AG04450 (cell line): Measurements from ENCODE around the gene KRT26. TPM values are rescaled to one million over a fixed set of nuclear protein-coding genes. Genes with fewer than 3 reads are reported as not detected.
A peak's percentile ranks its signal among the peaks of the same experiment; 100 is the strongest.

ENCODE experiments used
- CTCF ChIA-PET: fragments of 300-600, 350-600 bp; formaldehyde crosslinking; extraction: SDS; loops from one replicate; lab custom pipeline; 2022; ENCODE audit warnings: antibody characterized with exemption, inconsistent platforms; lab: Charles Lee
- POLR2A ChIA-PET: fragments of 350-600 bp; formaldehyde crosslinking; extraction: SDS; loops from one replicate; lab custom pipeline; 2021; ENCODE audit warnings: antibody characterized with exemption, inconsistent platforms; lab: Yijun Ruan, JAX
- DNase-seq: peaks from one replicate; pipeline ENCODE4 v3.0.0-alpha.2; 2011; ENCODE audit warnings: low read depth, low spot score
- H3K27ac ChIP-seq: one replicate; pipeline ENCODE4 v1.5.1; 2012; ENCODE audit warnings: low read depth, low read length, control low read depth
- H3K27me3 ChIP-seq: one replicate; pipeline ENCODE4 v1.6.0; 2012; ENCODE audit warnings: low read length; ENCODE audit not compliant: control insufficient read depth, insufficient read depth
- H3K4me3 ChIP-seq: 2 replicates; pipeline ENCODE4 v1.5.1; 2011; ENCODE audit warnings: mild to moderate bottlenecking, low read depth, low read length, control low read depth
- H3K9me3 ChIP-seq: 2 replicates; pipeline ENCODE4 v1.5.1; 2012; ENCODE audit warnings: low read length; ENCODE audit not compliant: control insufficient read depth, insufficient read depth
- CTCF ChIP-seq: IDR thresholded peaks from 2 replicates; pipeline ENCODE4 v1.5.1; 2011; ENCODE audit warnings: low read depth, low read length, control low read depth, inconsistent platforms
- polyA plus RNA-seq: library from polyadenylated mRNA; depleted of rRNA; stranded (reverse); fragments of >200 nt; gene quantifications from 2 replicates; pipeline ENCODE4 v1.2.3, GENCODE V29; 2011

The KRT26 gene
- polyA plus RNA-seq, 1 experiment: not detected

- DNase-seq: peak; percentile 30
- Histone ChIP-seq H3K9me3 (no peaks in the 10 kb centered on the region), H3K27ac (peak overlapping the region; percentile 80), H3K4me3 (peak overlapping the region; percentile 73), H3K27me3 (no peaks in the 10 kb centered on the region)
- no peak for TF ChIP-seq CTCF
- CTCF ChIA-PET: interaction anchor here (0.6 to 2.4 kb wide), 9 partner anchors 504 to 848 kb away, joined by 3 to 18 read pairs (median 5); no protein-coding TSS in a partner anchor
- POLR2A ChIA-PET: interaction anchor here (0.6 to 1.4 kb wide), 10 partner anchors 9 to 870 kb away, joined by 3 to 10 read pairs (median 4); partner anchors contain the start of genes EIF1 and SMARCE1
Observed at GRCh38 chr17:40818733-40819527, 46.9 kb upstream of the KRT26 start.

- DNase-seq: no peak
- H3K27me3 ChIP-seq: no peaks in the 10 kb centered on the region
- no peaks in the 10 kb centered on the region for H3K9me3 ChIP-seq
- peak overlapping the region; percentile 80 for H3K27ac ChIP-seq
- H3K4me3 ChIP-seq: peak overlapping the region; percentile 64
- POLR2A ChIA-PET: interaction anchor here (0.6 to 1.4 kb wide), 9 partner anchors 9 to 870 kb away, joined by 3 to 10 read pairs (median 4); partner anchors contain the start of genes EIF1 and SMARCE1
- no peak for TF ChIP-seq CTCF
- CTCF ChIA-PET: interaction anchor here (0.6 to 2.4 kb wide), 8 partner anchors 504 to 849 kb away, joined by 3 to 18 read pairs (median 4); no protein-coding TSS in a partner anchor
Observed at GRCh38 chr17:40818343-40818732, 46.3 kb upstream of the KRT26 start.

- ChIA-PET CTCF (interaction anchor here (1.2 to 2.9 kb wide), 4 partner anchors 732 to 849 kb away, joined by 4 to 18 read pairs (median 11); no protein-coding TSS in a partner anchor), POLR2A (no interaction called here)
- Histone ChIP-seq H3K4me3 (no peak overlapping the region), H3K9me3 (no peaks in the 10 kb centered on the region), H3K27ac (no peak overlapping the region), H3K27me3 (no peaks in the 10 kb centered on the region)
- no peak for TF ChIP-seq CTCF
- DNase-seq: no peak
Observed at GRCh38 chr17:40817103-40817682, 45.2 kb upstream of the KRT26 start.

- no peak for DNase-seq
- no peak overlapping the region for H3K27ac ChIP-seq
- H3K4me3 ChIP-seq: no peak overlapping the region
- no peaks in the 10 kb centered on the region for H3K9me3 ChIP-seq
- H3K27me3 ChIP-seq: no peaks in the 10 kb centered on the region
- no peak for TF ChIP-seq CTCF
- POLR2A ChIA-PET: no interaction called here
- CTCF ChIA-PET: interaction anchor here (2.5 to 2.9 kb wide), 3 partner anchors 832 to 849 kb away, joined by 9 to 18 read pairs (median 13); no protein-coding TSS in a partner anchor
Observed at GRCh38 chr17:40816569-40816968, 44.6 kb upstream of the KRT26 start.
